IMR-90 (cell line): Measurements from ENCODE around the gene DUSP6.
A peak's percentile ranks its signal among the peaks of the same experiment; 100 is the strongest.

Experiments
- BHLHE40 ChIP-seq: fragments of 150-350 bp; IDR thresholded peaks from 2 replicates; pipeline ENCODE4 v1.6.1; 2016; ENCODE audit warnings: mild to moderate bottlenecking, low read depth, low read length
- CEBPB ChIP-seq: IDR thresholded peaks from 2 replicates; pipeline ENCODE4 v1.6.1; 2012; ENCODE audit warnings: low read depth, low read length, improper control_type of control experiment
- CHD1 ChIP-seq: IDR thresholded peaks from 2 replicates; pipeline ENCODE4 v1.6.1; 2012; ENCODE audit warnings: low read depth, low read length, improper control_type of control experiment
- CTCF ChIP-seq: conservative IDR thresholded peaks from 2 replicates; pipeline ENCODE4 v1.5.1; 2012; ENCODE audit warnings: mild to moderate bottlenecking, low read depth, low read length, improper control_type of control experiment
- MAFK ChIP-seq: IDR thresholded peaks from 2 replicates; pipeline ENCODE4 v1.6.1; 2012; ENCODE audit warnings: low read depth, low read length, improper control_type of control experiment
- MXI1 ChIP-seq: IDR thresholded peaks from 2 replicates; pipeline ENCODE4 v1.6.1; 2012; ENCODE audit warnings: low read depth, mild to moderate bottlenecking, low read length, moderate library complexity, borderline replicate concordance
- POLR2A ChIP-seq: IDR thresholded peaks from 2 replicates; pipeline ENCODE4 v1.6.1; 2012; ENCODE audit warnings: mild to moderate bottlenecking, low read depth, low read length
- RCOR1 ChIP-seq: IDR thresholded peaks from 2 replicates; pipeline ENCODE4 v1.6.1; 2012; ENCODE audit warnings: mild to moderate bottlenecking, low read length, improper control_type of control experiment; ENCODE audit not compliant: insufficient replicate concordance
- RFX5 ChIP-seq: IDR thresholded peaks from 2 replicates; pipeline ENCODE4 v1.8.0; 2012; ENCODE audit warnings: low read depth, mild to moderate bottlenecking, low read length, moderate library complexity
- SMC3 ChIP-seq: fragments of 150-350 bp; IDR thresholded peaks from 2 replicates; pipeline ENCODE4 v1.6.1; 2016; ENCODE audit warnings: low read depth, mild to moderate bottlenecking, antibody characterized with exemption, low read length, moderate library complexity
- USF2 ChIP-seq: fragments of 150-350 bp; IDR thresholded peaks from 2 replicates; pipeline ENCODE4 v1.6.1; 2017; ENCODE audit warnings: mild to moderate bottlenecking, antibody characterized with exemption, low read length, low read depth

- peak; percentile 37; the same call in 1 of the 2 replicates for TF ChIP-seq USF2
- no peak for TF ChIP-seq CTCF
- no peak for TF ChIP-seq RFX5
- TF ChIP-seq POLR2A: no peak
- TF ChIP-seq MAFK: no peak
- no peak for TF ChIP-seq CHD1
- TF ChIP-seq RCOR1: no peak
- TF ChIP-seq MXI1: no peak
- TF ChIP-seq BHLHE40: no peak
- TF ChIP-seq SMC3: no peak
- no peak for TF ChIP-seq CEBPB
Measured at GRCh38 chr12:89370850-89371249, 18.5 kb upstream of the DUSP6 start.
